ENCODE results near the gene PTBP1.

The PTBP1 gene

GRCh38 chr19:756821-757688 lies 40.2 kb upstream of the PTBP1 start:
- no peaks in the 10 kb centered on the region for H3K27me3 ChIP-seq (ENCODE audit: control insufficient read depth, insufficient read depth, low read length)
- DNase-seq (ENCODE audit: low read depth, low spot score), result no peak
- H3K9me3 ChIP-seq (ENCODE audit: control insufficient read depth, insufficient read depth, low read length), result no peaks in the 10 kb centered on the region
- WGBS (ENCODE audit: insufficient coverage, insufficient read length), result no CpG with 5 or more reads among the region's 36 CpGs
- H3K4me3 ChIP-seq (ENCODE audit: low read length), result no peak overlapping the region; the same call in 1 of the 2 replicates
- no peaks in the 10 kb centered on the region; the same call in 1 of the 2 replicates for H3K4me1 ChIP-seq (ENCODE audit: control insufficient read depth, insufficient read depth, low read length)
- no peaks in the 10 kb centered on the region for H3K36me3 ChIP-seq (ENCODE audit: control insufficient read depth, insufficient read depth, low read length)
- no peak overlapping the region for H3K27ac ChIP-seq (ENCODE audit: low read length)

DNA sequence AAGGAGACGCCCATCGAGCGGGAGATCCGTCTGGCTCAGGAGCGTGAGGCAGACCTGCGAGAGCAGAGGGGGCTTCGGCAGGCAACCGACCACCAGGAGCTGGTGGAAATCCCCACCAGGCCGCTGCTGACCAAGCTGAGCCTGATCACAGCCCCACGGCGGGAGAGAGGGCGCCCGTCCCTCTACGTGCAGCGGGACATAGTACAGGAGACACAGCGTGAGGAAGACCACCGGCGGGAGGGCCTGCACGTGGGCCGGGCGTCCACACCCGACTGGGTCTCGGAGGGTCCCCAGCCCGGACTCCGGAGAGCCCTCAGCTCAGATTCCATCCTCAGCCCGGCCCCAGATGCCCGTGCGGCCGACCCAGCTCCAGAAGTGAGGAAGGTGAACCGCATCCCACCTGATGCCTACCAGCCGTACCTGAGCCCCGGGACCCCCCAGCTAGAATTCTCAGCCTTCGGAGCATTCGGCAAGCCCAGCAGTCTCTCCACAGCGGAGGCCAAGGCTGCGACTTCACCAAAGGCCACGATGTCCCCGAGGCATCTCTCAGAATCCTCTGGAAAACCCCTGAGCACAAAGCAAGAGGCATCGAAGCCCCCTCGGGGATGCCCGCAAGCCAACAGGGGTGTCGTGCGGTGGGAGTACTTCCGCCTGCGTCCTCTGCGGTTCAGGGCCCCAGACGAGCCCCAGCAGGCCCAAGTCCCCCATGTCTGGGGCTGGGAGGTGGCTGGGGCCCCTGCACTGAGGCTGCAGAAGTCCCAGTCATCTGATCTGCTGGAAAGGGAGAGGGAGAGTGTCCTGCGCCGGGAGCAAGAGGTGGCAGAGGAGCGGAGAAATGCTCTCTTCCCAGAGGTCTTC lies 39.2 kb upstream of the PTBP1 start:
- no CpG with 5 or more reads among the region's 50 CpGs for WGBS (ENCODE audit: insufficient coverage, insufficient read length)
- no peaks in the 10 kb centered on the region for H3K36me3 ChIP-seq (ENCODE audit: control insufficient read depth, insufficient read depth, low read length)
- H3K4me3 ChIP-seq (ENCODE audit: low read length), result no peak overlapping the region; the same call in 1 of the 2 replicates
- no peaks in the 10 kb centered on the region for H3K27me3 ChIP-seq (ENCODE audit: control insufficient read depth, insufficient read depth, low read length)
- no peaks in the 10 kb centered on the region for H3K4me1 ChIP-seq (ENCODE audit: control insufficient read depth, insufficient read depth, low read length)
- no peak for DNase-seq (ENCODE audit: low read depth, low spot score)
- H3K27ac ChIP-seq (ENCODE audit: low read length), result no peak overlapping the region
- H3K9me3 ChIP-seq (ENCODE audit: control insufficient read depth, insufficient read depth, low read length), result no peaks in the 10 kb centered on the region

DNA sequence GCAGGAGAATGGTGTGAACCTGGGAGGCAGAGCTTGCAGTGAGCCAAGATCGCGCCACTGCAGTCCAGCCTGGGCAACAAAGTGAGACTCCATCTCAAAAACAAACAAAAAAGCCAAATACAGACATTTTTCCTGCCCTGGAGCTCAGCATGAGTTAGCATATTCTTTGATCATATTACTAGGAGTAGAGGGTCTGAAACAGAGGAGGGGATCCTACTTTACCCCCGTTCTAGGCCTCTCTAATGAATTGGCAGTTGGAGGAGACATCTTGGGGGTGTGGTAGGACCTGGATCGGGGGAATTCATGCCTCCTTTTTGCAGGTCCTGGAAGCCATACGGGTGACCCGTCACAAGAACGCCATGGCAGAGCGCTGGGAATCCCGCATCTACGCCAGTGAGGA lies 34.1 kb upstream of the PTBP1 start:
- H3K36me3 ChIP-seq (ENCODE audit: control insufficient read depth, insufficient read depth, low read length), result no peaks in the 10 kb centered on the region
- no peak overlapping the region for H3K4me3 ChIP-seq (ENCODE audit: low read length)
- no peaks in the 10 kb centered on the region for H3K4me1 ChIP-seq (ENCODE audit: control insufficient read depth, insufficient read depth, low read length)
- H3K27me3 ChIP-seq (ENCODE audit: control insufficient read depth, insufficient read depth, low read length), result no peaks in the 10 kb centered on the region
- H3K27ac ChIP-seq (ENCODE audit: low read length), result no peak overlapping the region
- no peaks in the 10 kb centered on the region for H3K9me3 ChIP-seq (ENCODE audit: control insufficient read depth, insufficient read depth, low read length)
- no CpG with 5 or more reads among the region's 10 CpGs for WGBS (ENCODE audit: insufficient coverage, insufficient read length)
- DNase-seq (ENCODE audit: low read depth, low spot score), result no peak

- no peak for DNase-seq (ENCODE audit: low read depth, low spot score)
- no peak overlapping the region for H3K4me3 ChIP-seq (ENCODE audit: low read length)
- H3K4me1 ChIP-seq (ENCODE audit: control insufficient read depth, insufficient read depth, low read length), result no peaks in the 10 kb centered on the region
- no peaks in the 10 kb centered on the region for H3K27me3 ChIP-seq (ENCODE audit: control insufficient read depth, insufficient read depth, low read length)
- H3K36me3 ChIP-seq (ENCODE audit: control insufficient read depth, insufficient read depth, low read length), result no peaks in the 10 kb centered on the region
- H3K9me3 ChIP-seq (ENCODE audit: control insufficient read depth, insufficient read depth, low read length), result no peaks in the 10 kb centered on the region
- H3K27ac ChIP-seq (ENCODE audit: low read length), result no peak overlapping the region
- WGBS (ENCODE audit: insufficient coverage, insufficient read length), result no CpG with 5 or more reads among the region's 6 CpGs
Observed at GRCh38 chr19:763869-764268, 33.4 kb upstream of the PTBP1 start.

DNA sequence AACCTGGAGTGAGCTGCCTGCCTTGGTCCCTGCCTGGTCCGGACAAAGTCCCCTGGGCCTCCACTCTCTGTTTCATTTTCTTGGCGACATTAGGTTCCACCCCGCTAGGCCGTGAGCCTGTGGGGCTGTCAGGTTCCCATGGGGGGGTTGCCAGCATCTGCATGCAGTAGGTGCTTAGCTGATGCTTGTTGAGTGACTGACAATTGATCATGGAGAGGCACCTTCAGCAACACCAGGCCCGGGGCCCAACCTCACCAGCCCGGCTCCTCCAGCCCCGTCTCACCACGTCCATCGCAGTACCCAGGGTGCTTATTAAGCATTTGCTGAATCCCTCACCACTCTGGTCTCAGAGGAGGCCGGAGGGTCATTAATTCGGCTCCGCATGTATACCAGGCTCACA lies 33.0 kb upstream of the PTBP1 start:
- Histone ChIP-seq H3K27ac (ENCODE audit: low read length) (no peak overlapping the region), H3K4me1 (ENCODE audit: control insufficient read depth, insufficient read depth, low read length) (no peaks in the 10 kb centered on the region), H3K36me3 (ENCODE audit: control insufficient read depth, insufficient read depth, low read length) (no peaks in the 10 kb centered on the region), H3K4me3 (ENCODE audit: low read length) (no peak overlapping the region), H3K9me3 (ENCODE audit: control insufficient read depth, insufficient read depth, low read length) (no peaks in the 10 kb centered on the region), H3K27me3 (ENCODE audit: control insufficient read depth, insufficient read depth, low read length) (no peaks in the 10 kb centered on the region)
- DNase-seq (ENCODE audit: low read depth, low spot score), result no peak
- no CpG with 5 or more reads among the region's 12 CpGs for WGBS (ENCODE audit: insufficient coverage, insufficient read length)

GRCh38 chr19:765179-765738 lies 32.0 kb upstream of the PTBP1 start:
- no peak for DNase-seq (ENCODE audit: low read depth, low spot score)
- Histone ChIP-seq H3K4me3 (ENCODE audit: low read length) (no peak overlapping the region), H3K27ac (ENCODE audit: low read length) (no peak overlapping the region), H3K36me3 (ENCODE audit: control insufficient read depth, insufficient read depth, low read length) (no peaks in the 10 kb centered on the region), H3K27me3 (ENCODE audit: control insufficient read depth, insufficient read depth, low read length) (no peaks in the 10 kb centered on the region), H3K9me3 (ENCODE audit: control insufficient read depth, insufficient read depth, low read length) (no peaks in the 10 kb centered on the region), H3K4me1 (ENCODE audit: control insufficient read depth, insufficient read depth, low read length) (no peaks in the 10 kb centered on the region)
- WGBS (ENCODE audit: insufficient coverage, insufficient read length), result no CpG with 5 or more reads among the region's 7 CpGs

DNA sequence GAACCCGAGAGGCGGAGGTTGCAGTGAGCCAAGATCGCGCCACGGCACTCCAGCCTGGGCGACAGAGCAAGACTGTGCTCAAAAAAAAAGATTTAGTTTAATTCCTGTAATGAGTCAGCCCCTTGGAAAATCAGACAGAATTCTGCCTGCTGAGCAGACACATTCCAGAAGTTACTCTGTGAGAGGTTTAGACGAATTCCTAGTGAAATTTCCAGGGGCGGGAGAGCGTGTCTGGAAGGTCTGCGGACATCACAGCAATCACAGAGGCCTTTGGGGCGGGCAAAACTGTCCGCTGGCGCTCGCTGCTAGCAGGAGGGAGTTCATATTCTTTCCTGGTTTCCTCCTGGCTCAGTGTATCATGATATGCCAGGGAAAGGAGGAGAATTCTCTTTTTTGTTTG lies 28.8 kb upstream of the PTBP1 start:
- Histone ChIP-seq H3K4me3 (ENCODE audit: low read length) (no peak overlapping the region), H3K36me3 (ENCODE audit: control insufficient read depth, insufficient read depth, low read length) (no peaks in the 10 kb centered on the region), H3K9me3 (ENCODE audit: control insufficient read depth, insufficient read depth, low read length) (no peaks in the 10 kb centered on the region), H3K27me3 (ENCODE audit: control insufficient read depth, insufficient read depth, low read length) (no peaks in the 10 kb centered on the region), H3K4me1 (ENCODE audit: control insufficient read depth, insufficient read depth, low read length) (no peaks in the 10 kb centered on the region), H3K27ac (ENCODE audit: low read length) (no peak overlapping the region)
- no CpG with 5 or more reads among the region's 14 CpGs for WGBS (ENCODE audit: insufficient coverage, insufficient read length)
- DNase-seq (ENCODE audit: low read depth, low spot score), result no peak

DNA sequence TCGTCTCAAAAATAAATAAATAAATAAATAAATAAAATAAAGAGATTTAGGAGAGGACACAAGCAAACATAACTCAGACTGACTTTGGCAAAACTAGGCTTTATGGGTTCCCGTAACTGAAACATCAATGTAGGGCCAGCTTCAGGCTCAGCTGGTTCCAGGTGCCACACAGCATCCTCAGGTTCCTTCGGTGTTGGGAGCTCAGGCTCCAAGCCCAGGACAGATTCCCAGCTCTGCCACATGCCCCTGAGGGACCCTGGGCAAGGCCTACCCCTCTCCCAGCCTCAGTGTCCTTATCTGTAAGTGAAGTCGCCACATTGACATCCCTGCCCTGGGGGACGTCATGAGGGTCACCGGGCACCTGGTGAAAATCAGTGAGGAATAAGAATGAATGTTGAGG lies 27.6 kb upstream of the PTBP1 start:
- no peaks in the 10 kb centered on the region for H3K9me3 ChIP-seq (ENCODE audit: control insufficient read depth, insufficient read depth, low read length)
- WGBS (ENCODE audit: insufficient coverage, insufficient read length), result no CpG with 5 or more reads among the region's 6 CpGs
- H3K27ac ChIP-seq (ENCODE audit: low read length), result no peak overlapping the region
- DNase-seq (ENCODE audit: low read depth, low spot score), result no peak
- no peaks in the 10 kb centered on the region for H3K4me1 ChIP-seq (ENCODE audit: control insufficient read depth, insufficient read depth, low read length)
- no peak overlapping the region for H3K4me3 ChIP-seq (ENCODE audit: low read length)
- no peaks in the 10 kb centered on the region for H3K27me3 ChIP-seq (ENCODE audit: control insufficient read depth, insufficient read depth, low read length)
- no peaks in the 10 kb centered on the region for H3K36me3 ChIP-seq (ENCODE audit: control insufficient read depth, insufficient read depth, low read length)

GRCh38 chr19:771332-771785 lies 25.9 kb upstream of the PTBP1 start:
- no peak for DNase-seq (ENCODE audit: low read depth, low spot score)
- Histone ChIP-seq H3K4me3 (ENCODE audit: low read length) (no peak overlapping the region), H3K36me3 (ENCODE audit: control insufficient read depth, insufficient read depth, low read length) (no peaks in the 10 kb centered on the region), H3K9me3 (ENCODE audit: control insufficient read depth, insufficient read depth, low read length) (no peaks in the 10 kb centered on the region), H3K27me3 (ENCODE audit: control insufficient read depth, insufficient read depth, low read length) (no peaks in the 10 kb centered on the region), H3K4me1 (ENCODE audit: control insufficient read depth, insufficient read depth, low read length) (no peaks in the 10 kb centered on the region), H3K27ac (ENCODE audit: low read length) (no peak overlapping the region)
- WGBS (ENCODE audit: insufficient coverage, insufficient read length), result no CpG with 5 or more reads among the region's 6 CpGs

DNA sequence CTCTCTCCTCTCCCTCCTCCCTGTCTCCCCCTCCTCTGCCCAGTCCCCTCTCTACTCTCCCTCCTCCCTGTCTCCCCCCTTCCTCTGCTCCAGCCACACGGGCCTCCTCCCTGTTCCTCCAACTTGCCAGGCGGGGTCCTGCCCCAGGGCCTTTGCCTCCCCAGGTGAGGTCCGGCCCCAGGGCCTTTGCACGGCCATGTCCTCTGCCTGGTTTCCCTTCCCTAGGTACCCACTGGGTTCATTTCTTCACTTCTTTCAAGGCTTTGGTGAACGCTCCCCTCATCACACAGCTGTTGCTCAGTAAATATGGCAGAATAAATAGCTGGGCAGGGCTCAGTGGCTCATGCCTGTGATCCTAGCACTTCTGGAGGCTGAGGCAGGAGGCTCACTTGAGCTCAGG lies 25.2 kb upstream of the PTBP1 start:
- Histone ChIP-seq H3K9me3 (ENCODE audit: control insufficient read depth, insufficient read depth, low read length) (no peaks in the 10 kb centered on the region), H3K27me3 (ENCODE audit: control insufficient read depth, insufficient read depth, low read length) (no peaks in the 10 kb centered on the region), H3K4me3 (ENCODE audit: low read length) (no peak overlapping the region), H3K36me3 (ENCODE audit: control insufficient read depth, insufficient read depth, low read length) (no peaks in the 10 kb centered on the region), H3K4me1 (ENCODE audit: control insufficient read depth, insufficient read depth, low read length) (no peaks in the 10 kb centered on the region), H3K27ac (ENCODE audit: low read length) (no peak overlapping the region)
- no CpG with 5 or more reads among the region's 5 CpGs for WGBS (ENCODE audit: insufficient coverage, insufficient read length)
- DNase-seq (ENCODE audit: low read depth, low spot score), result no peak
